IPS-NIHi7 (cell line): ENCODE results near the gene DPYSL3.
"Not testable (repeated sequence)": the region's sequence is repeated elsewhere in the genome, so short reads cannot be mapped to it uniquely, and the experiment has no call there.

Source experiments
- DNase-seq: peaks from one replicate; pipeline ENCODE4 v3.0.0; 2012; ENCODE audit warnings: mixed read lengths; ENCODE audit errors: extremely low spot score

Gene DPYSL3

DNA sequence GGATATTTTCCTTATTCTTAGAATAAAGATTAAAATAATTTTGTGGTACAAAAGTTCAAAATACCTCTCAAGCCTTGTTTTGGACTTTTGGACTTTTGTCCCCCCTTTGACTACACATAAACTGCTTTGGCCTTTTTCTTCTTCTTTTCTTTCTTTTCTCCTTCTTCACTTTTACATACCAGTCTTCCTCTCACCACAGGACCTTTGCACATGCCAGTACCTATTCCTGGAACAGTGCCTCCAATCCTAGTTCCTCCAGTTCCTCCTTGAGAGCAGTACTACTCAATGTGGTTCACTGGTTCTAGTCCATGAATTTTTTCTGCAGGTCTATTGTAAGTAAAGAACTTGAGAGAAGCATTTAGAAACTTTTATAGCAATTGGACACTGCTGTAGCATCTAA is 138.6 kb downstream of the DPYSL3 start:
- DNase-seq, result no peak

- no peak for DNase-seq
These were observed 140.0 kb downstream of the DPYSL3 start for GRCh38 chr5:147369742-147370374.

DNA sequence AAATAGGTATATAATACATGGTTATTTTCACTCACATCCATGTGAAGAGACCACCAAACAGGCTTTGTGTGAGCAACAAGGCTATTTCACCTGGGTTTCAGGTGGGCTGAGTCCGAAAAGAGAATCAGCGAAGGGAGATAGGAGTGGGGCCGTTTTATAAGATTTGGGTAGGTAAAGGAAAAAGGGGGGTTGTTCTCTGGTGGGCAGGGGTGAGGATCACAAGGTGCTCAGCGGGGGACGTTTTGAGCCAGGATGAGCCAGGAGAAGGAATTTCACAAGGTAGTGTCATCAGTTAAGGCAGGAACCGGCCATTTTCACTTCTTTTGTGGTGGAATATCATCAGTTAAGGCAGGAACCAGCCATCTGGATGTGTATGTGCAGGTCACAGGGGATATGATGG is 142.5 kb downstream of the DPYSL3 start:
- not testable (repeated sequence) for DNase-seq

GRCh38 chr5:147361441-147362175 is 148.3 kb downstream of the DPYSL3 start:
- DNase-seq, result no peak

DNA sequence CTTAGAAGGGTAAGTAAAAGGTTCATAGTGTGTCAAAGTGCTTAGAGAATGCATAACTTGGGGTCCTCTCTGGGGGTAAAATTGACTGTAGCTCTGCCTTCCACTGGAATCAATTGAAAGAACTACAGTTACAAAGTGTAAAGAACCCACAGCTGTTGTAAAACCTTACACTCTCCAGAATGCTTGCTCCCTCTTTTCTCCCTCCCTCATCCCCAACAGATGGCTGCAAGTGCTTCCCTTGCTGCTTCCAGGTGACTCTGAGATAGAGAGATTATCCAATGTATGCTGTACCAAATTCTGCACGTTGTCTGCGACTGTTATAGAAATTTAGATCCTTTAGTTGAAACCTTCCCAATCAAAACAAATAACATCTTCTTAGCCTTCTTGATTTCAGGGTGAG is 149.1 kb downstream of the DPYSL3 start:
- DNase-seq, result no peak

- no peak for DNase-seq
These were observed 150.3 kb downstream of the DPYSL3 start for GRCh38 chr5:147359581-147359980.

DNA sequence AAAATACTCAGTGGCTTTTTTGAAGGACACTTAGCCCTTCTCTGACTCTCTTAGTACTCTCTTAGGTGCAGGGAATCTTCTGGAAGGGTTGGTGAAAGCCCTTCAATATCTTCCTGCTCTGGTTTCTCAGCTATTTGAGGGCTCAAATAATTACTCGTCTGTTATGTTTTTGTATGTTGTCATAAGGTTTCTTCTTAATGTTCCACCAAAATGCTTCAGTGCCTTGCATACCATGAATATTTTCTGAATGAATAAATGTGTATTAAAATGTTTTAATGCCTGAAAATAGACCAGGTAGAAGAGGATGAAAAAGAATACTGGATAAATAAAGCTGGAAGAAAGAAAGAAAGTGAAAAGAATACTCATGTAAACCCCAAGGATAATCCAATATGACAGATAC is 150.8 kb downstream of the DPYSL3 start:
- DNase-seq, result no peak

DNA sequence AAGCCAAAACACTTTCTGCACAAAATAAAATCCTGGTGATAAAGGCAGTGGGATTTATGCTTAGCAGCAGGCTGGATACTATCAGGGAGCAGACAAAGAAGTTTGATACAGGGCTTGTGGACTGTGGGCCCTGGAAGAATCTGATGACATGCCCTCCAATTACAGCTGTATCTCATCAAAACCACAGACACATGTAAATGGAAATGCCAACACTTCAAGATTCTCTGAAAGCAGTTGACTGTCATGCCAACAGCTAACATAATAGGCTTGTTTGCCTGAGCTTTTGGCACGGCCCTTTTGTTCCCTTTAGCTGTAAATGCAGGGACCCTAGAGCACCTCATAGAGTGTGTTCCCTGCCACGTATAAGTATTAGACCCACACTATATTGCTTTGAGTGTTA is 160.6 kb downstream of the DPYSL3 start:
- DNase-seq, result no peak

- no peak for DNase-seq
These were observed 161.4 kb downstream of the DPYSL3 start for GRCh38 chr5:147348451-147348850.

GRCh38 chr5:147348046-147348445 is 161.8 kb downstream of the DPYSL3 start:
- DNase-seq, result no peak

DNA sequence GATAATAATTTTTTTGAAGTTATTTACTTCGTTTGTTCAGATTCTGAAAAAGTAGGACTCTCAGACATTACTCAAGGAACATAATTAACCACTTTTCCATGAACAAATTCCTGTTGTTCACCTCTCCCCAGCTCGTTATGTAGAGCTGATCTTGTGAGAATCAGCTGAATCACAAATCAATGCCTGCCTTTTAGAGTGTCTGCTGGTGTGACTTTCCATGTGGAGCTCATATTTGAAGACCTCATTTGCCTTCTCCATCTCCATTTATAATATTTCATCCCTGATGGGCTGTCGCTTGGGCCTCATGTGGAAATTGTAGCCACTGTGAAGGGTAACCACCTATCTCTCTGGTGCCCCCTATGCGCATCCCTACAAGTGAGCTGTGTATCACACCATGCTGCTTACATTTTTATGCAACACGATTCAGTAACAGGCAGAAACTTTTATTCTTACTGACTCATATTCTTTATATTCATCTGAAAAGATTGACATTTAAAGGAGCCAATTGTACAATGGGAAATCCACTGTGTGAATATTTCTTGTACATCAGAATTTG is 163.8 kb downstream of the DPYSL3 start:
- DNase-seq, result no peak

DNA sequence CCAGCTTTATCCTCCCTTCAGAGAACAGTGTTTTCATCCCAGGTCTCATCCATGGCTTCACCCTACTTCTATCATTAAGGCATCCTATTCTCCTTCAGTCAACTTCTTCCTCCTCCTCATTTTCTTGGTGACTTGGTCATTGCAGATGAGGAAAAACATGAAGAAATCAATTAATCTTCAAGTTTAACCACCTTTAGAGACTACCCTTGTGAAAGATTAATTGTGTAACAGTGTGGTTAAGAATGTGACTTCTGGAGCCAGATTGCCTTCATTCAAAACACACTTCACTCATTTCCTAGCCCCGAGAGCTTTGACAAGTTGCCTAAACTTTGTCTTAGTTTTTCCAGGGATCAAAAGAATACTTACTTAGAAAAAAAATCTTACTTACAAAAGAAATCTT is 165.0 kb downstream of the DPYSL3 start:
- no peak for DNase-seq

- DNase-seq, result no peak
These were observed 168.5 kb downstream of the DPYSL3 start for GRCh38 chr5:147341345-147341744.

- DNase-seq, result no peak
These were observed 168.9 kb downstream of the DPYSL3 start for GRCh38 chr5:147340941-147341340.
